Heart right ventricle (tissue), 16 donors: Measurements from ENCODE around the gene ZNF200. TPM values are rescaled to one million over a fixed set of nuclear protein-coding genes. Genes with fewer than 3 reads are reported as not detected.
A peak's percentile ranks its signal among the peaks of the same experiment; 100 is the strongest.

Experiments used
- ATAC-seq, 8 donors: fragments of 200-7000 bp; cut with Tn5 transposase; one replicate each; pipeline ENCODE4 v1.9.1; 2020; ENCODE audit warnings: mild to moderate bottlenecking in 8 of 8, moderate library complexity in 8 of 8, moderate number of reproducible peaks in 1 of 8
- DNase-seq, 2 donors: peaks; one replicate each; pipeline ENCODE4 v3.0.0-alpha.2; 2020
- H3K27ac ChIP-seq, 10 donors: fragments of 200-600 bp; sonication (generic) in 2 of 10; one replicate each; pipeline versions ENCODE4 v1.5.0 to v1.8.0; 2020 to 2022; ENCODE audit warnings: mild to moderate bottlenecking in 3 of 10
- H3K27me3 ChIP-seq, 7 donors: fragments of 200-600 bp; one replicate each; pipeline ENCODE4 v1.8.0; 2021 to 2022; ENCODE audit warnings: mild to moderate bottlenecking in 2 of 7
- H3K36me3 ChIP-seq, 9 donors: fragments of 200-600 bp; sonication (generic) in 1 of 9; one replicate each; pipeline versions ENCODE4 v1.5.0 to v1.8.0; 2020 to 2022; ENCODE audit warnings: mild to moderate bottlenecking in 2 of 9
- H3K4me1 ChIP-seq, 9 donors: fragments of 200-600 bp; sonication (generic) in 1 of 9; one replicate each; pipeline versions ENCODE4 v1.5.0 to v1.8.0; 2020 to 2022; ENCODE audit warnings: mild to moderate bottlenecking in 4 of 9
- H3K4me3 ChIP-seq, 10 donors: fragments of 200-600 bp; sonication (generic) in 2 of 10; one replicate each; pipeline versions ENCODE4 v1.5.0 to v1.8.0; 2020 to 2022; ENCODE audit warnings: mild to moderate bottlenecking in 7 of 10, moderate library complexity in 2 of 10
- H3K9me3 ChIP-seq, 11 donors: fragments of 200-600 bp in 10 of 11; sonication (generic) in 2 of 11; one replicate each; pipeline versions ENCODE4 v1.5.0 to v1.8.0; 2013 to 2022; ENCODE audit warnings: mild to moderate bottlenecking in 2 of 11, control low read depth in 1 of 11, moderate library complexity in 1 of 11
- CTCF ChIP-seq, 9 donors: fragments of 200-600 bp; sonication (generic) in 2 of 9; IDR thresholded peaks; one replicate each; pipeline versions ENCODE4 v1.5.0 to v1.8.0; 2021 to 2022; ENCODE audit warnings: antibody characterized with exemption in 9 of 9, mild to moderate bottlenecking in 5 of 9, moderate library complexity in 1 of 9
- WGBS, 2 donors: extraction: QIAGEN DNeasy Blood & Tissue Kit; methylation state at CpG; one replicate each; pipeline ENCODE4 v1.1.7; 2013; ENCODE audit warnings: inconsistent platforms in 1 of 2; 5-methylcytosine and 5-hydroxymethylcytosine counted together
- intact Hi-C, 10 donors: fragments of 100-400 bp; cut with DNase I; formaldehyde crosslinking; loops; one replicate each; pipeline versions ENCODE4 v1.11.1 to v1.14.2; 2022
- long read RNA-seq, 3 donors: library from polyadenylated mRNA; unstranded; transcript quantifications; one replicate each; pipeline ENCODE4 v2.0.0, GENCODE V29; 2020 to 2021
- polyA plus RNA-seq, 2 donors: library from polyadenylated mRNA; stranded (reverse); fragments of 200-250 nt; gene quantifications; one replicate each; pipeline ENCODE4 v1.2.3, GENCODE V29; 2013
- total RNA-seq, 10 donors: library from RNA; stranded (reverse); fragmentation: NEBNext Ultra II Directional in 3 of 10; extraction: Animal tissue kit (Norgen Biotek cat#: 25700) in 3 of 10; gene quantifications; one replicate each; pipeline versions ENCODE4 v1.2.1 to v1.2.4, GENCODE V29; 2021 to 2023
- donor health status: Arrhythmogenic right ventricular cardiomyopathy.
- donor health status: ischemic (EF 13 %, LVEDD 7.1; RV severe dilation, severe dysfunction).
- donor health status: healthy with polysubstance abuse.
- donor health status: DM: no; HTN: yes; CAD: no.
- donor health status: DM: no; HTN: no; CAD: no.
- donor health status: ischemic (EF 25% LVEDD 6.9; RV normal size, moderate dysfunction).
- donor health status: ischemic (EF 25% LVEDD 5.7; RV mildly dilated, moderate dysfunction).
- donor health status: healthy.
- donor health status: DM: yes; HTN: yes; CAD: no.
- donor health status: Ischemic cardiomyopathy.
- donor health status: ischemic (EF 35%, LVEDD 5.7; RV mildly dilated, moderate dysfunction).
- donor health status: nonischemic (EF 11% LVEDD 7.7; RV severe dilation, severe dysfunction).
- donor health status: DM: yes; HTN: yes; CAD: no.
- donor health status: PGD.
- donor health status: ischemic (EF 29% LVEDD 5.4; RV normal size, mild dysfunction).
- donor health status: nonischemic (EF 23%, LVEDD 6.1; RV moderate dilation, normal function).

ZNF200 gene
- 1 to 10 TPM; 4.6 to 8.9 (median 6.1) TPM for total RNA-seq
- polyA plus RNA-seq, result 1 to 10 TPM; 2.9 to 5.4 TPM
- long read RNA-seq, donor 1, partial matches to known transcripts, result 0 of 10 reads
- long read RNA-seq, donor 1, other reads (novel, unspliced or antisense), result 1 of 10 reads
- long read RNA-seq, donor 2, full-length matches to known transcripts, result 7 of 10 reads
- long read RNA-seq, donor 2, partial matches to known transcripts, result 0 of 10 reads
- long read RNA-seq, donor 2, other reads (novel, unspliced or antisense), result 3 of 10 reads
- long read RNA-seq, donor 3, full-length matches to known transcripts, result 10 of 15 reads
- long read RNA-seq, donor 3, partial matches to known transcripts, result 1 of 15 reads
- long read RNA-seq, donor 3, other reads (novel, unspliced or antisense), result 4 of 15 reads

GRCh38 chr16:3234857-3235561, at the start of gene ZNF200:
Gene ZNF200, minus strand, starts transcription at chr16:3235158. Its CDS starts 1,403 bp downstream, at chr16:3233755.
- Histone ChIP-seq H3K27ac (peak within 1 kb of the TSS; percentile 85 to 99 (median 96)), H3K9me3 (peaks cover 0 to 40% (median 9%) of the 10 kb centered on the region in 11 donors), H3K27me3 (no peaks in the 10 kb centered on the region), H3K4me3 (peak within 1 kb of the TSS; percentile 68 to 95 (median 84)), H3K36me3 (peaks cover 0 to 37% (median 31%) of the 10 kb centered on the region in 9 donors), H3K4me1 (peaks cover 4 to 19% (median 14%) of the 10 kb centered on the region in 9 donors)
- WGBS, 2 donors, result 0% methylated on average over 48 to 59 of the region's 59 CpGs
- ATAC-seq (peak; percentile 99 to 100 (median 99)), DNase-seq (peak; percentile 96 to 97)
- TF ChIP-seq CTCF (IDR thresholded peaks at IDR 0.05), result no peak
- intact Hi-C loops, result loop anchor here in 3 of 10 donors (2.0 to 10.0 kb wide), 4 partner anchors 28 to 170 kb away; partner anchors contain the start of genes ZNF174 (in 1 of the 3), ZNF263 (in 1 of the 3) and ZSCAN32 (in 1 of the 3)

- Histone ChIP-seq H3K4me3 (peak overlapping the region; percentile 75 to 100 (median 95)), H3K9me3 (peaks cover 0 to 44% (median 28%) of the 10 kb centered on the region in 11 donors), H3K4me1 (peaks cover 9 to 32% (median 26%) of the 10 kb centered on the region in 9 donors), H3K36me3 (peaks cover 0 to 41% (median 33%) of the 10 kb centered on the region in 9 donors), H3K27ac (peak overlapping the region; percentile 98 to 99 (median 99)), H3K27me3 (no peaks in the 10 kb centered on the region)
- WGBS, 2 donors, result 4% methylated on average over 56 of the region's 56 CpGs
- DNase-seq (peak in 1 of 2 donors; percentile 30), ATAC-seq (peak in 1 of 8 donors; percentile 19)
- intact Hi-C loops, result loop anchor here in 6 of 10 donors (1.0 to 10.0 kb wide), 6 partner anchors 19 to 174 kb away; partner anchors contain the start of genes TIGD7 (in 2 of the 6), ZNF75A (in 2 of the 6) and ZNF200 (in 1 of the 6)
- no peak for TF ChIP-seq CTCF (IDR thresholded peaks at IDR 0.05)
These were observed 48.8 kb upstream of the ZNF200 start for GRCh38 chr16:3283543-3284447.

GRCh38 chr16:3282730-3283542, 48.0 kb upstream of the ZNF200 start, which contains the start of gene ZNF263:
Gene ZNF263, plus strand, starts transcription at chr16:3283491. Its CDS starts 328 bp downstream, at chr16:3283819.
- intact Hi-C loops, result loop anchor here in 7 of 10 donors (1.0 to 10.0 kb wide), 6 partner anchors 18 to 174 kb away; partner anchors contain the start of genes TIGD7 (in 2 of the 7), ZNF75A (in 2 of the 7) and ZNF200 (in 1 of the 7)
- peak; percentile 94 to 98 (median 96) for ATAC-seq
- TF ChIP-seq CTCF (IDR thresholded peaks at IDR 0.05), result no peak
- H3K9me3 ChIP-seq, result peaks cover 0 to 36% (median 20%) of the 10 kb centered on the region in 11 donors
- H3K4me1 ChIP-seq, result peaks cover 9 to 32% (median 26%) of the 10 kb centered on the region in 9 donors
- 0% methylated on average over 72 of the region's 72 CpGs for WGBS, 2 donors
- peak within 1 kb of the TSS; percentile 98 to 99 (median 99) for H3K27ac ChIP-seq
- DNase-seq, result peak; percentile 94 to 97
- H3K27me3 ChIP-seq, result no peaks in the 10 kb centered on the region
- peak within 1 kb of the TSS; percentile 75 to 100 (median 95) for H3K4me3 ChIP-seq
- H3K36me3 ChIP-seq, result peaks cover 0 to 32% (median 25%) of the 10 kb centered on the region in 9 donors
